Esophagus squamous epithelium (tissue), 4 donors: ENCODE data around the gene FARP2.

Experiments used
- CTCF ChIP-seq, 6 experiments: fragments of 450-650 bp in 4 of 6; fragments of 200-600 bp in 2 of 6; sonication (generic) in 2 of 6; IDR thresholded peaks; one replicate each; pipeline ENCODE4 v1.5.1; 2016 to 2019; ENCODE audit warnings: antibody characterized with exemption in 6 of 6, mild to moderate bottlenecking in 4 of 6, moderate library complexity in 4 of 6
- POLR2A ChIP-seq, 4 donors: fragments of 450-650 bp; IDR thresholded peaks; one replicate each; pipeline ENCODE4 v1.6.1; 2017; ENCODE audit warnings: antibody characterized with exemption in 4 of 4, mild to moderate bottlenecking in 4 of 4, moderate library complexity in 3 of 4

GRCh38 chr2:241460631-241461030 lies 104.5 kb downstream of the FARP2 start:
- TF ChIP-seq CTCF (IDR thresholded peaks at IDR 0.05) (no peak), POLR2A (IDR thresholded peaks at IDR 0.05) (no peak)
